GM18867 (cell line): ENCODE results near the gene SPDYE8.
"Not testable (repeated sequence)": the region's sequence is repeated elsewhere in the genome, so short reads cannot be mapped to it uniquely, and the experiment has no call there.

Experiments
- ATAC-seq: cut with Tn5 transposase; IDR thresholded peaks from one replicate; pipeline ENCODE4 v1.9.1; 2021; ENCODE audit warnings: mild to moderate bottlenecking, moderate library complexity; ENCODE audit not compliant: unreplicated experiment

The SPDYE8 gene, protein sequence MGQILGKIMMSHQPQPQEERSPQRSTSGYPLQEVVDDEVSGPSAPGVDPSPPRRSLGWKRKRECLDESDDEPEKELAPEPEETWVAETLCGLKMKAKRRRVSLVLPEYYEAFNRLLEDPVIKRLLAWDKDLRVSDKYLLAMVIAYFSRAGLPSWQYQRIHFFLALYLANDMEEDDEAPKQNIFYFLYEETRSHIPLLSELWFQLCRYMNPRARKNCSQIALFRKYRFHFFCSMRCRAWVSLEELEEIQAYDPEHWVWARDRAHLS

DNA sequence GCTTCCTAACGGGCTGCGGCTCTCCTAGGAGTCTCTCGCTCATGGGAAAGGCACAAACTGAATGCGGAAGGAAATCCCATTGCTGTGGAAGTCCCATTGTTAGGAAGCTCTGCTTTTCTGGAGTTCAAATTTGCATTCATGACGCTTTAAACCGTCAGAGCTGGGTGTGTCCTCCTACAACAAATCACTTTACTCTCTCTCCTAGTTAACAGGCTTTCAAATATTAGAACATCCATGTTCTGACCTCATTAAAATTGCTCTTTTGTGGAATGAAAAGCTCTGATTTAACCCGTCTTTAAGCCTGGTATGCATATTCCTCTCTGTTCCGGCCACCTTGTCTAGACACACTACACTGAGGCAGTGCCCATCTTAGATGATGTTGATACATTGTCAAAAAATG is at the start of gene SPDYE8:
TSS of gene SPDYE8 (minus strand) at position 101 of the 400 bp plus-strand sequence. CDS start 1,800 bp downstream, outside the sequence.
- ATAC-seq: not testable (repeated sequence)

GRCh38 chr7:73057811-73058210 is 28.2 kb upstream of the SPDYE8 start, which contains the start of gene SPDYE11:
Gene SPDYE11 (minus strand): TSS chr7:73057911. CDS start chr7:73056111, 1,800 bp downstream.
- ATAC-seq: not testable (repeated sequence)

DNA sequence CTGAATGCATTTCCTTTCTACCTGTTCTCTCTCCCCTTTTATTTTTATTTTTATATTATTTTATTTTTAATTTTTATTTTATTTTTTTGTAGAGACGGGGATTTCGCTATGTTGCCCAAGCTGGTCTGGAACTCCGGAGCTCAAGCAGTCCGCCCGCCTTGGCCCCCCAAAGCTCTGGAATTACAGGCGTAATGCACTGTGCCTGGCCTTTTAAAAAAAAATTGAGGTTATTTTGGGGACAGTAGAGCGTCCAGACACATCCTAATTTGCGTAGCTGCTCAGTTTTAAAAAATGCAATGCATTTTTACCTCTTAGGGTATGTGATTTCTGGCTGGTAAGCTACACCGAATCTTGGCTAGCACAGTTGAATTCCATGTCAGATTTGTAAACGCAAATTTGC is 23.1 kb downstream of the SPDYE8 start:
- not testable (repeated sequence) for ATAC-seq

DNA sequence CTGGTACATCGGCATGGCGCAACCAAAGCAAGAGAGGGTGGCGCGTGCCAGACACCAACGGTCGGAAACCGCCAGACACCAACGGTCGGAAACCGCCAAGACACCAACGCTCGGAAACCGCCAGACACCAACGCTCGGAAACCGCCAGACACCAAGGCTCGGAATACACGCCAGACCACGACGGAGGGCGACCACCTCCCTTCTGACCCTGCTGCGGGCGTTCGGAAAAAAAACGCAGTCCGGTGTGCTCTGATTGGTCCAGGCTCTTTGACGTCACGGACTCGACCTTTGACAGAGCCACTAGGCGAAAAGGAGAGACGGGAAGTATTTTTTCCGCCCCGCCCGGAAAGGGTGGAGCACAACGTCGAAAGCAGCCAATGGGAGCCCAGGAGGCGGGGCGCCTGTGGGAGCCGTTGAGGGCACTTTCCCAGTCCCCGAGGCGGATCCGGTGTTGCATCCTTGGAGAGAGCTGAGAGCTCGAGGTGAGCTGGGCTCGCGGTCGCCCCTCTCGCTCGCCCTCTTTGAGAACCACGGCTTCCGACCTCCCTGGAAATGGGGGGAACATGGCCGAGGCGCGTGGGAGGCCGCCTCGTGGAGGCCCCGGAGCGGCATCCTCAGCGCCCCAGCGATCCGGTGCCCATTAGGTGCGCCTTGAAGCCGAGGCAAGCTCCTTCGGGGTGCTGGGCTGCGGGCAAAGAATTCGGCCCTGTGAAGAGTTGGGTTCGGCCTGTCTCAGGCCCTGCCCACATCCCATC is 23.7 kb downstream of the SPDYE8 start:
- peak; percentile 84 for ATAC-seq

DNA sequence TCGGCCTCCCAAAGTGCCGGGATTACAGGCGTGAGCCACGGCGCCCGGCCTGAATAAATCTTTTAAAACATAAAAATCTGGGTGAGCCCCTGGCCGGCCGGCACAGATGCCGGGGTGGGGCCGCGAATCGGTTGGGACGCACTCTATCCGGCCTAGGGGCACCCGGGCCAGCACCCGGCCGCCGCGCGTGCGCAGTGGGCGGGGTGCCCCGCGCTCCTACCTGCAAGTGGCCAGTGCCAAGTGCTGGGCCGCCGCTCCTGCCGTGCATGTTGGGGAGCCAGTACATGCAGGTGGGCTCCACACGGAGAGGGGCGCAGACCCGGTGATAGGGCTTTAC is 24.2 kb downstream of the SPDYE8 start:
- peak; percentile 87 for ATAC-seq

DNA sequence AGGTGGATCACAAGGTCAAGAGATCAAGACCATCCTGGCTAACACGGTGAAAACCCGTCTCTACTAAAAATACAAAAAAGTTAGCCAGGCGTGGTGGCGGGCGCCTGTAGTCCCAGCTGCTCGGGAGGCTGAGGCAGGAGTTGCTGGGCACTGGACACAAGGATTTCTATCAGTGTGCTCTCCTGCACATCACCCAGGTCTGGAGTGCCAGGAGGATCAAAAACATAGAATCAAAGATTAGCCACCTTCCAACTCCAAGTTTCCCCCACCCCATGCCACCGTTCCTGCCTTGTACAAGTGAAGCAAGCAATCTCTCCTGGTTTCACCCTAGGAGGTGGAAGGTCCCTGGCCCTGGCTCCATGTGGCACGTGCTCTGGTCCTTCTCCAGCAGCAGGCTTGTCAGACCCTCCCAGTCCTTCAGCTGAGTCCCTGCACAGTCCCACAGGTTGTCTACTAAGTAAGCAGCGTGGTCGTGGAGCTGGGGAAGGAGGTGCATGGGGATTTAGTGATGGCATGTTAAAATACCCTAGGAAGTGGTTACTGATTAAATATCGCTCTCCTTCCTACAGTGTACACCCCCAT is 31.6 kb downstream of the SPDYE8 start:
- not testable (repeated sequence) for ATAC-seq

DNA sequence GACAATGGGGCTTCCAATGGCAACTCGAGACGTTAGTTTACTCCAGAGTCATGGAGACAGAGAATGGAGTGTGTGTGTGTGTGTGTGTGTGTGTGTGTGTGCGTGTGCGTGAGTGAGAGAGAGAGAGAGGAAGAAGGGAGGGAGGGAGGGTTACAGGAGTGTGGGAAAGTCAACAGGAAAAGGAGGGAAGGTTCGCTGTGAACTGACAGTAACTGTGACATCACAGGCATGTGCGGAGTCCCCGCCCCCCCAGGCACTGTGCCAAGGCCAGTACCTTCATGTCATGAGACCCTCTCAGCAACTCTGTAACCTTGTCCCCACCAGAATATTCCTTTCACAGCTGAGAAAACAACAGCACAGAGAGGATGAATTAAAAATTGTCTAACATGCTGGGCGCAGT is 32.1 kb downstream of the SPDYE8 start:
- ATAC-seq: not testable (repeated sequence)

GRCh38 chr7:72995484-72995883 is 34.1 kb downstream of the SPDYE8 start:
- ATAC-seq: not testable (repeated sequence)

DNA sequence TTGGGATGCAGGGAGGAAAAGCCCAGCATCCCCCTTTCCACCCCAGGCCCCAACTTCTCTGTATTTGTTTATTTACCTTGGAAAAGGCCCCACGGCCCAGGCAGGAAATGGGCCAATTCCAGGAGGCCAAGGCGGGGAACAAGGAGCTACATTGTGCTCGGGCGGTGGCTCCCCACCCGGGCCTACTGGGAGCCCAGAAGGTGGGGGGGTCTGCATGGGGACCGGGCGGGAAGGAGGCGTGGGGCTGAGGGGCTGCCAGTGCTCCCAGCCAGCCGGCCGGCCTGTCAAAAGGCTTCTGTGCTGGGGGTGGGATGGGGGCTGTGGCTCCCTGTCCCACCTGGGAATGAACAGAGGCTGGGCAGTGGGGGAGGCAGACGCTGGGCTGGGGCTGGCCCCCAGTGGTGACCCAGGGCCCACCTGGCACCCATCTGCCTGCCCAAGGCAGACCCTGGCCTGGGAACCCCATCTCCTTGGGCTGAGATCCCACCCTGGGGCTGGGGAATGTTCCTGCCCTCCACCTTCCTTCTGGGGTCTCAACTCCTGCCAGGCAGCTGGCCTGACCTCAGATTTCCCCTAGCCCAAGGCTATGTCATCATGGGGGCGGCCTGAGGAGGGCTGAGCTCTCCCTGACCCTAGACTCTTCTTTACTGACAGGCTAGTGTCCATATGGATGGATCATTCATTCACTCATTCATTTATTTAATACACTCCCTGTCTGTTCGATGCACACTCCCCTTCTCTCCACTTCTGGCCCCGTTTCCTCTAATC is 39.2 kb downstream of the SPDYE8 start:
- not testable (repeated sequence) for ATAC-seq

- ATAC-seq: not testable (repeated sequence)
These were observed 47.5 kb downstream of the SPDYE8 start for GRCh38 chr7:72982084-72982483.

DNA sequence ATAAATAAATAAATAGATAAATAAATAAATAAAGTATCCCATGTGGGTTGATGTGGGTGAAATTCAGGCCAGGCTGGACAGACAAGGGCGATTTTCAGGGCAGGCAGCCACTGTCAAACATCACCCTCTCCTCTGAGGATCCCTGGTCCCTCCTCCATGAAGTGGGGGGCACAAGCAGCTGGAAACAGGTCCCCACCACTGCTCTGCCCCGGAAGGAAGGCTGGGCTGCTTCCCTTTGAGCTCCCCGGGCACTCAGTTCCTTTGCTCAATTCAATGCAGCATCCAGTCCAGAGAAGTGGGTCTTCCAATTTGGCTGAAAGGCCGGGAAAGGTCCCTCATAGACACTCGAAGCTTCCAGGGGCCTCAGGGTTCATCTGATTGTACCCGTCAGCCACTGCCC is 49.2 kb downstream of the SPDYE8 start:
- ATAC-seq: not testable (repeated sequence)

- ATAC-seq: not testable (repeated sequence)
These were observed 53.1 kb downstream of the SPDYE8 start for GRCh38 chr7:72976434-72976833.

DNA sequence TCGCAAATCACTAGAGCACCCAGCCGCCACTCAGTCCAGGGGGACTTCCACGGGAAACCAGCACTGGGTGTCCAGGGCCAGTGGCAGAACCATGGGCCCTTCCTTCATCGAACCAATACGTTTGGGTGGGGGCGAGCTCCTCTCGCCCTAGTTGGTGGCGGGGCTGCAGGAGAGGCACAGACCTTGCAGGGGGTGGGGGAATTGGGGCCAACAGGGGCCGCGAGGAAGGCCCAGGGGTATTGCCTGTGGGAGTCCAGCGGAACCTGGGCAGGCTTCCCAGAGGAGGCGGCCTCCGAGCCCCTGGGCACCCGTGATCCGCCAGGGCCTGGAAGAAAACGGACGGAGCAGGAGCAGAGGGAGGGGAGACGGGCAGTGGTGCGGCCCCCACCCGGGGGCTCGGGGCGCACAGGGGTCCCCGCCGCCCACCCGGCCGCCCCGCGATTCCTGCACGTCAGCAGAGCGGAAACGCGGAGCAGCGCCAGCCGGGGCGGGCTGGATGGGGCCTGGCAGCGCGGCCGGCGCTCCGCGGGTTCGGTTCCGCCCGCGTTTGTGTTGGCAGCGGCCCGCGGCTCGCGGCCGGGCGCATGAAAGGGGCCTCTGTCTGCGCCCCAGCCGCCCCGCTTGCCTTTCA is 53.8 kb downstream of the SPDYE8 start:
- not testable (repeated sequence) for ATAC-seq

GRCh38 chr7:72974781-72975180 is 54.8 kb downstream of the SPDYE8 start:
- not testable (repeated sequence) for ATAC-seq

DNA sequence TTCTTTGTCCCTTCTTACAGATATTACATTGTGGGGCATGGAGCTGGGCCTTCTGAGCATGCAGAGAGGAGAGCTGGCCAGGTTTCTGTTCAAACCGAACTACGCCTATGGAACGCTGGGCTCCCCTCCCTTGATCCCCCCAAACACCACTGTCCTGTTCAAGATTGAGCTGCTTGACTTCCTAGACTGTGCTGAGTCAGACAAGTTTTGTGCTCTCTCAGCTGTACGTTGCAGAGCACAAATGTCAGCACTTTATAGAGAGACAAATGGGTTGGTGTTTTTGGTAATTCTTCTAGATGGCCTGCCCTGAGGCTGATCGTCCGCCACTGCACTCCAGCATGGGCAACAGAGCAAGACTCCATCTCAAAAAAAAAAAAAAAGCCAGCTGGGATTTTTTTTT is 58.1 kb downstream of the SPDYE8 start:
- ATAC-seq: not testable (repeated sequence)
